Activated CD4-positive, alpha-beta T cell treated with anti-CD3 and anti-CD28 coated beads, Interleukin-2, amount 10 ng/mL, durations not matched to agents 7 days and 5 days (primary cell): ENCODE results near the gene LZTFL1. TPM values are rescaled to one million over a fixed set of nuclear protein-coding genes. Genes with fewer than 3 reads are reported as not detected.

Experiments used
- CTCF ChIA-PET: fragments of 350-600 bp; sonication (Branson Sonifier 250); formaldehyde crosslinking; loops from one replicate; lab custom pipeline; 2021; ENCODE audit warnings: antibody characterized with exemption; lab: Charles Lee
- POLR2A ChIA-PET: fragments of 350-600 bp; sonication (Branson Sonifier 250); formaldehyde crosslinking; loops from one replicate; lab custom pipeline; 2021; ENCODE audit warnings: antibody characterized with exemption; lab: Charles Lee
- DNase-seq: peaks from one replicate; pipeline ENCODE4 v3.0.0-alpha.2; 2020
- H3K27ac Mint-ChIP-seq: one replicate; pipeline ENCODE4 v1.8.0; 2021; ENCODE audit warnings: mild to moderate bottlenecking, moderate library complexity, mixed read lengths
- H3K27me3 Mint-ChIP-seq: one replicate; pipeline ENCODE4 v1.8.0; 2021; ENCODE audit warnings: mixed read lengths
- H3K36me3 Mint-ChIP-seq: one replicate; pipeline ENCODE4 v1.8.0; 2021; ENCODE audit warnings: low read depth, mixed read lengths
- H3K4me1 Mint-ChIP-seq: one replicate; pipeline ENCODE4 v1.8.0; 2021; ENCODE audit warnings: mixed read lengths
- H3K4me3 Mint-ChIP-seq: one replicate; pipeline ENCODE4 v1.8.0; 2021; ENCODE audit warnings: mild to moderate bottlenecking, moderate library complexity, mixed read lengths
- H3K9me3 Mint-ChIP-seq: one replicate; pipeline ENCODE4 v1.8.0; 2021; ENCODE audit warnings: mixed read lengths
- total RNA-seq, 2 experiments: library from RNA; stranded (reverse); gene quantifications; one replicate each; pipeline ENCODE4 v1.2.3, GENCODE V29; 2021

LZTFL1 gene
- total RNA-seq, 2 experiments from 2014 or later, result 6.3 to 7.7 TPM

DNA sequence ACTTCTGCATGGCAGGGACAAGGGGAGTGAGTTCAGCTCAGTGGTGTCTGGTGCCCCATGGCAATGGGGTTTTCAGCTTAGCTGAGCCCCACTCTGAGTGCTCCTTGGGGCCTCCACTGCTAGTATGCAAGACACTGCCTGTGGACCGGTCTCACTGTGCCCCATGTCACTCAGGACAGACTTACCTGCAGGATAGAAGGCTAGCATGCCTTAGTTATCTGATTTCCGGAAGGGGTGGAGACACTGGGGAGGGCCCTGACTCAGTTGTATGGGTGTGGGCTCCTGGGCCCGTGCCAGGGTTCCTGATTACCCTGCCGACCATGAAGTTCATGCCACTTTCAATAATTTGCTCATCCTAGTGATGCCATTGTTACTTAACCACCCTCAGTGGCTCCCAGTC, 41.3 kb downstream of the LZTFL1 start:
- ChIA-PET CTCF (interaction anchor here (1.2 kb wide), 1 partner anchor 10 kb away, joined by 3 read pairs; no protein-coding TSS in a partner anchor), POLR2A (no interaction called here)
- Mint-ChIP-seq H3K27me3 (peaks cover 56% of the 10 kb centered on the region), H3K36me3 (no peaks in the 10 kb centered on the region), H3K4me1 (peaks cover 2% of the 10 kb centered on the region), H3K4me3 (no peak overlapping the region), H3K9me3 (no peaks in the 10 kb centered on the region), H3K27ac (no peak overlapping the region)
- no peak for DNase-seq

GRCh38 chr3:45799586-45799985, 42.3 kb downstream of the LZTFL1 start:
- Mint-ChIP-seq H3K9me3 (no peaks in the 10 kb centered on the region), H3K27ac (no peak overlapping the region), H3K4me3 (no peak overlapping the region), H3K36me3 (no peaks in the 10 kb centered on the region), H3K27me3 (peaks cover 64% of the 10 kb centered on the region), H3K4me1 (peaks cover 6% of the 10 kb centered on the region)
- CTCF ChIA-PET, result interaction anchor here (0.6 to 1.2 kb wide), 2 partner anchors 9 to 556 kb away, joined by 3 read pairs; no protein-coding TSS in a partner anchor
- POLR2A ChIA-PET, result no interaction called here
- no peak for DNase-seq

GRCh38 chr3:45798034-45798433, 43.9 kb downstream of the LZTFL1 start:
- H3K4me1 Mint-ChIP-seq, result peaks cover 6% of the 10 kb centered on the region
- peaks cover 67% of the 10 kb centered on the region for H3K27me3 Mint-ChIP-seq
- H3K36me3 Mint-ChIP-seq, result no peaks in the 10 kb centered on the region
- ChIA-PET CTCF (interaction anchor here (0.8 kb wide), 1 partner anchor 281 kb away, joined by 3 read pairs; no protein-coding TSS in a partner anchor), POLR2A (interaction anchor here (0.6 kb wide), 1 partner anchor 17 kb away, joined by 9 read pairs; no protein-coding TSS in a partner anchor)
- no peaks in the 10 kb centered on the region for H3K9me3 Mint-ChIP-seq
- no peak overlapping the region for H3K27ac Mint-ChIP-seq
- no peak for DNase-seq
- no peak overlapping the region for H3K4me3 Mint-ChIP-seq

- ChIA-PET POLR2A (no interaction called here), CTCF (interaction anchor here (0.8 kb wide), 1 partner anchor 282 kb away, joined by 3 read pairs; no protein-coding TSS in a partner anchor)
- DNase-seq, result no peak
- Mint-ChIP-seq H3K4me3 (no peak overlapping the region), H3K4me1 (peaks cover 6% of the 10 kb centered on the region), H3K36me3 (no peaks in the 10 kb centered on the region), H3K9me3 (no peaks in the 10 kb centered on the region), H3K27me3 (peaks cover 68% of the 10 kb centered on the region), H3K27ac (no peak overlapping the region)
These were observed 44.8 kb downstream of the LZTFL1 start for GRCh38 chr3:45796902-45797637.

GRCh38 chr3:45795882-45796765, 45.8 kb downstream of the LZTFL1 start, which contains the start of gene SLC6A20:
Gene SLC6A20 (minus strand): TSS chr3:45796536. CDS start chr3:45796419, 117 bp downstream.
- H3K27ac Mint-ChIP-seq, result peak within 1 kb of the TSS; percentile 26
- peak within 1 kb of the TSS; percentile 61 for H3K4me3 Mint-ChIP-seq
- H3K36me3 Mint-ChIP-seq, result no peaks in the 10 kb centered on the region
- no peak for DNase-seq
- H3K9me3 Mint-ChIP-seq, result no peaks in the 10 kb centered on the region
- ChIA-PET CTCF (no interaction called here), POLR2A (no interaction called here)
- peaks cover 6% of the 10 kb centered on the region for H3K4me1 Mint-ChIP-seq
- peaks cover 70% of the 10 kb centered on the region for H3K27me3 Mint-ChIP-seq

GRCh38 chr3:45795509-45795881, 46.4 kb downstream of the LZTFL1 start:
- ChIA-PET CTCF (interaction anchor here (0.6 kb wide), 1 partner anchor 278 kb away, joined by 3 read pairs; no protein-coding TSS in a partner anchor), POLR2A (no interaction called here)
- no peaks in the 10 kb centered on the region for H3K9me3 Mint-ChIP-seq
- no peak for DNase-seq
- H3K27ac Mint-ChIP-seq, result no peak overlapping the region
- H3K36me3 Mint-ChIP-seq, result no peaks in the 10 kb centered on the region
- H3K27me3 Mint-ChIP-seq, result peaks cover 74% of the 10 kb centered on the region
- H3K4me1 Mint-ChIP-seq, result peaks cover 6% of the 10 kb centered on the region
- peak overlapping the region; percentile 61 for H3K4me3 Mint-ChIP-seq

GRCh38 chr3:45794660-45795059, 47.3 kb downstream of the LZTFL1 start:
- H3K4me1 Mint-ChIP-seq, result peaks cover 6% of the 10 kb centered on the region
- no peak for DNase-seq
- H3K27ac Mint-ChIP-seq, result no peak overlapping the region
- no peak overlapping the region for H3K4me3 Mint-ChIP-seq
- no peaks in the 10 kb centered on the region for H3K36me3 Mint-ChIP-seq
- ChIA-PET POLR2A (no interaction called here), CTCF (interaction anchor here (0.6 kb wide), 1 partner anchor 277 kb away, joined by 3 read pairs; no protein-coding TSS in a partner anchor)
- H3K27me3 Mint-ChIP-seq, result peaks cover 79% of the 10 kb centered on the region
- H3K9me3 Mint-ChIP-seq, result no peaks in the 10 kb centered on the region

GRCh38 chr3:45794177-45794560, 47.8 kb downstream of the LZTFL1 start:
- no peak overlapping the region for H3K4me3 Mint-ChIP-seq
- CTCF ChIA-PET, result no interaction called here

GRCh38 chr3:45793482-45794176, 48.3 kb downstream of the LZTFL1 start:
- Mint-ChIP-seq H3K27me3 (peaks cover 74% of the 10 kb centered on the region), H3K4me1 (peaks cover 6% of the 10 kb centered on the region), H3K9me3 (no peaks in the 10 kb centered on the region), H3K36me3 (no peaks in the 10 kb centered on the region), H3K4me3 (no peak overlapping the region), H3K27ac (no peak overlapping the region)
- CTCF ChIA-PET, result no interaction called here
- no peak for DNase-seq
- POLR2A ChIA-PET, result no interaction called here

More at GRCh38 chr3:45794177-45794560, 47.8 kb downstream of the LZTFL1 start:
- POLR2A ChIA-PET, result no interaction called here
- peaks cover 75% of the 10 kb centered on the region for H3K27me3 Mint-ChIP-seq
- no peaks in the 10 kb centered on the region for H3K36me3 Mint-ChIP-seq
- peaks cover 6% of the 10 kb centered on the region for H3K4me1 Mint-ChIP-seq
- DNase-seq, result no peak
- no peaks in the 10 kb centered on the region for H3K9me3 Mint-ChIP-seq
- H3K27ac Mint-ChIP-seq, result no peak overlapping the region

DNA sequence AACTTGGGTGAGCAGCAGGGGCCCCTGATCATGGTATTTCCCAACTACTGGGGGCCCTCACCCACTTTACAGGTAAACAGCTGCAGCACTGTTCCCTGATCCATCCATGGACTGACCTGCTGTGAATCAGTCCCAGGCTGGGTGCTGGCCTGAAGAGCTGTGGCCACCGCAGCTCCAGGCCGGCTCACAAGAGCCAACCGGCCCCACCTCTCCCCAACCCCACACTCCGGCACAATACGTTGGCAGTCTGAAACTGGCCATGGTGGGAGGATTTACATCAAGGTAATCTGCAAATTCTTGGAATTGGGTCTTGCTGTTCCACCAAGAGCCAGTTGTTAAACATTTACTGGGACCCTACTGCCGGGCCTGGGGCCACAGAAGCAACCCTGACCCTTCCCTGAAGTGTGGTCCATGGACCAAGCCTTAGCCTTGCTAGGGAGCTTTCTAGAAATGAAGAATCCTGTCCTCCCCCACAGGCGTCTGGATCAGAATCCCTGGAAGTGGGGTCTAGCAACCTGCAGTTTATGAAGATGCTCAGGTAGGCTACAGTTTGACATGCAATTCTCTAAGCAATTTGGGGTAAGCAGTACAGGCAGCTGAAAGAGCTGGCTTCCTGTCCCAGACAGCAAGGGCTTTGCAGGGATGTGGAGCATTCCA, 49.3 kb downstream of the LZTFL1 start:
- Mint-ChIP-seq H3K27me3 (peaks cover 66% of the 10 kb centered on the region), H3K4me3 (no peak overlapping the region), H3K36me3 (no peaks in the 10 kb centered on the region), H3K4me1 (peaks cover 6% of the 10 kb centered on the region), H3K27ac (no peak overlapping the region), H3K9me3 (no peaks in the 10 kb centered on the region)
- no peak for DNase-seq
- ChIA-PET POLR2A (no interaction called here), CTCF (interaction anchor here (0.8 kb wide), 1 partner anchor 136 kb away, joined by 3 read pairs; no protein-coding TSS in a partner anchor)

DNA sequence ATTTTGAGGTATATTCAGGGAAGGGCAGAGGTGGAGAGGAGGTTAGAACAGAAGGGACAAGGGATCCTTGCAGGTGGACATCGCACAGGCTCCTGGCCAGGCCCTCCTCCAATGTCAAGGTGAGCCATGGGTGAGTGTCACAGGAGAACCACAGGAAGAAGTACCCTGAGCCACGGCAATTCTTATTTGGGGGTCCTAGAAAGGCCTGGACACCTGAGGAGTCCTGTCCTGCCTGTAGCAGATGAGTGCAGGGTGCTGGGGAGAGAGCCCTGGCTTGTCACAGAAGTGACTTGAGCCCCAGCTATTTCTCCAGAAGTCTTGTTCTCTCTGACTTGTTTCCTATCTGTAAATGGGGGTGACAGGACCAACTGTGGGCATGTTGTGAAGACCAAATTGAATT, 49.9 kb downstream of the LZTFL1 start:
- Mint-ChIP-seq H3K9me3 (no peaks in the 10 kb centered on the region), H3K27ac (no peak overlapping the region), H3K27me3 (peaks cover 66% of the 10 kb centered on the region), H3K4me3 (no peak overlapping the region), H3K4me1 (peaks cover 6% of the 10 kb centered on the region), H3K36me3 (no peaks in the 10 kb centered on the region)
- ChIA-PET POLR2A (no interaction called here), CTCF (no interaction called here)
- DNase-seq, result no peak

GRCh38 chr3:45790596-45790995, 51.3 kb downstream of the LZTFL1 start:
- peaks cover 67% of the 10 kb centered on the region for H3K27me3 Mint-ChIP-seq
- H3K4me1 Mint-ChIP-seq, result peaks cover 4% of the 10 kb centered on the region
- ChIA-PET CTCF (interaction anchor here (1.1 kb wide), 1 partner anchor 9 kb away, joined by 3 read pairs; no protein-coding TSS in a partner anchor), POLR2A (no interaction called here)
- no peak overlapping the region for H3K4me3 Mint-ChIP-seq
- no peaks in the 10 kb centered on the region for H3K9me3 Mint-ChIP-seq
- no peak for DNase-seq
- H3K36me3 Mint-ChIP-seq, result no peaks in the 10 kb centered on the region
- H3K27ac Mint-ChIP-seq, result no peak overlapping the region
